GM23338 (cell line): ENCODE data around the gene CARMIL1. TPM values are rescaled to one million over a fixed set of nuclear protein-coding genes. Genes with fewer than 3 reads are reported as not detected.

ENCODE experiments used
- ATAC-seq: fragments of 200-7000 bp; cut with Tn5 transposase; 3 replicates; pipeline ENCODE4 v1.9.1; 2020
- DNase-seq: peaks from one replicate; pipeline ENCODE4 v3.0.0-alpha.2; 2015; ENCODE audit warnings: low spot score
- H2AFZ ChIP-seq: fragments of 200-600 bp; sonication (generic); 2 replicates; pipeline ENCODE4 v1.8.0; 2016; ENCODE audit warnings: antibody characterized with exemption, mild to moderate bottlenecking, moderate library complexity
- H3F3A ChIP-seq: fragments of 200-600 bp; sonication (generic); replicated peaks from 2 replicates; pipeline ENCODE4 v1.8.0; 2017; ENCODE audit warnings: antibody characterized with exemption, mixed run types, low read depth
- H3K27ac ChIP-seq: fragments of 200-600 bp; sonication (generic); 2 replicates; pipeline ENCODE4 v1.6.1; 2016; ENCODE audit warnings: low read depth
- H3K27me3 ChIP-seq: fragments of 200-600 bp; sonication (generic); 2 replicates; pipeline ENCODE4 v1.8.0; 2016; ENCODE audit warnings: mild to moderate bottlenecking, mixed run types, moderate library complexity; ENCODE audit not compliant: insufficient read depth
- H3K36me3 ChIP-seq: fragments of 200-600 bp; sonication (generic); 2 replicates; pipeline ENCODE4 v1.8.0; 2016; ENCODE audit warnings: mild to moderate bottlenecking; ENCODE audit not compliant: insufficient read depth
- H3K4me1 ChIP-seq: fragments of 200-600 bp; sonication (generic); 2 replicates; pipeline ENCODE4 v1.8.0; 2016; ENCODE audit warnings: mild to moderate bottlenecking, moderate library complexity; ENCODE audit not compliant: insufficient read depth
- H3K4me2 ChIP-seq: fragments of 200-600 bp; sonication (generic); 2 replicates; pipeline ENCODE4 v1.7.1; 2017; ENCODE audit warnings: mixed run types
- H3K4me3 ChIP-seq: fragments of 200-600 bp; sonication (generic); 2 replicates; pipeline ENCODE4 v1.6.1; 2016; ENCODE audit warnings: mixed run types
- H3K79me2 ChIP-seq: fragments of 200-600 bp; sonication (generic); replicated peaks from 2 replicates; pipeline ENCODE4 v1.8.0; 2017; ENCODE audit warnings: mild to moderate bottlenecking; ENCODE audit not compliant: insufficient read depth
- H3K9me2 ChIP-seq: fragments of 200-600 bp; sonication (generic); 2 replicates; pipeline ENCODE4 v1.8.0; 2017; ENCODE audit not compliant: insufficient read depth
- H4K20me1 ChIP-seq: fragments of 200-600 bp; sonication (generic); replicated peaks from 2 replicates; pipeline ENCODE4 v1.8.0; 2017; ENCODE audit warnings: mild to moderate bottlenecking; ENCODE audit not compliant: insufficient read depth
- H3K27ac Mint-ChIP-seq: 2 replicates; pipeline ENCODE4 v1.8.0; 2020; ENCODE audit warnings: inconsistent platforms, mild to moderate bottlenecking, moderate library complexity, mixed read lengths
- H3K27me3 Mint-ChIP-seq: 3 replicates; pipeline ENCODE4 v1.8.0; 2022; ENCODE audit warnings: low read depth, mild to moderate bottlenecking, moderate library complexity, mixed read lengths, inconsistent platforms; ENCODE audit not compliant: insufficient read depth, poor library complexity
- H3K36me3 Mint-ChIP-seq: 3 replicates; pipeline ENCODE4 v1.8.0; 2021; ENCODE audit warnings: low read depth, mild to moderate bottlenecking, inconsistent platforms, moderate library complexity, mixed read lengths
- H3K4me1 Mint-ChIP-seq: 3 replicates; pipeline ENCODE4 v1.8.0; 2020; ENCODE audit warnings: mild to moderate bottlenecking, inconsistent platforms, mixed read lengths
- H3K4me3 Mint-ChIP-seq: 3 replicates; pipeline ENCODE4 v1.8.0; 2021; ENCODE audit warnings: moderate library complexity, mild to moderate bottlenecking, inconsistent platforms, mixed read lengths
- H3K9me3 Mint-ChIP-seq: 3 replicates; pipeline ENCODE4 v1.8.0; 2020; ENCODE audit warnings: moderate library complexity, mild to moderate bottlenecking, inconsistent platforms, mixed read lengths
- CREB1 ChIP-seq: fragments of 250-450 bp; sonication (Bioruptor Pico); IDR thresholded peaks from 2 replicates; pipeline ENCODE4 v1.5.0; 2020; ENCODE audit warnings: low read depth, mild to moderate bottlenecking, moderate library complexity
- CTCF ChIP-seq, 2 experiments: fragments of 200-600 bp in 1 of 2; sonication (generic) in 1 of 2; conservative IDR thresholded peaks; 2 replicates each; pipeline versions ENCODE4 v1.5.1 to v1.6.1; 2016 to 2017; ENCODE audit warnings: antibody characterized with exemption in 2 of 2, low read depth in 2 of 2, mild to moderate bottlenecking in 2 of 2, moderate library complexity in 1 of 2
- ETS1 ChIP-seq: IDR thresholded peaks from 2 replicates; pipeline ENCODE4 v1.6.1; 2016; ENCODE audit warnings: antibody characterized with exemption
- EZH2 ChIP-seq: fragments of 200-600 bp; sonication (generic); IDR thresholded peaks from one replicate; pipeline ENCODE4 v1.8.0; 2017; ENCODE audit warnings: antibody characterized with exemption, mild to moderate bottlenecking, low read depth; ENCODE audit not compliant: unreplicated experiment
- EZH2phosphoT487 ChIP-seq: fragments of 200-600 bp; sonication (generic); IDR thresholded peaks from one replicate; pipeline ENCODE4 v1.8.1; 2018; ENCODE audit warnings: antibody characterized with exemption; ENCODE audit not compliant: unreplicated experiment
- JUNB ChIP-seq: IDR thresholded peaks from one replicate; pipeline ENCODE4 v1.6.1; 2016; ENCODE audit warnings: antibody characterized with exemption; ENCODE audit not compliant: unreplicated experiment
- NANOG ChIP-seq: IDR thresholded peaks from 2 replicates; pipeline ENCODE4 v1.6.1; 2016; ENCODE audit warnings: antibody characterized with exemption, borderline replicate concordance
- POLR2AphosphoS5 ChIP-seq: IDR thresholded peaks from 2 replicates; pipeline ENCODE4 v1.6.1; 2016; ENCODE audit warnings: antibody characterized with exemption, low read depth
- STAT1 ChIP-seq: IDR thresholded peaks from one replicate; pipeline ENCODE4 v1.6.1; 2016; ENCODE audit warnings: antibody characterized with exemption; ENCODE audit not compliant: unreplicated experiment
- ZNF114 ChIP-seq: fragments of 250-450 bp; sonication (Bioruptor Pico); IDR thresholded peaks from 2 replicates; pipeline ENCODE4 v1.5.0; 2020; ENCODE audit warnings: mild to moderate bottlenecking, moderate library complexity
- ZNF331 ChIP-seq: fragments of 250-450 bp; sonication (Bioruptor Pico); IDR thresholded peaks from 2 replicates; pipeline ENCODE4 v1.5.0; 2020; ENCODE audit warnings: low read depth, mild to moderate bottlenecking, moderate library complexity
- ZNF462 ChIP-seq: fragments of 250-450 bp; sonication (Bioruptor Pico); IDR thresholded peaks from 2 replicates; pipeline ENCODE4 v1.5.0; 2020; ENCODE audit warnings: mild to moderate bottlenecking, moderate library complexity
- polyA plus RNA-seq: library from polyadenylated mRNA; unstranded; fragments of >200 nt; fragmentation: Nextera tagmentation; extraction: Ambion mirVana; gene quantifications from 2 replicates; pipeline ENCODE4 v1.2.1, GENCODE V29; 2016
- total RNA-seq: library from RNA; depleted of rRNA; stranded (reverse); fragments of >200 nt; shearing (Covaris generic); gene quantifications from 2 replicates; pipeline ENCODE4 v1.2.3, GENCODE V29; 2014

CARMIL1 gene
- total and polyA plus RNA-seq, 2 experiments from 2014 or later: 43.2 to 66.9 TPM

GRCh38 chr6:25635886-25636317, 356.7 kb downstream of the CARMIL1 start:
- no peaks in the 10 kb centered on the region for H3K9me2 ChIP-seq
- no peaks in the 10 kb centered on the region for H3K27me3 ChIP-seq
- Mint-ChIP-seq H3K36me3 (no peaks in the 10 kb centered on the region), H3K4me1 (peaks cover 6% of the 10 kb centered on the region; the same call in 2 of the 3 replicates), H3K27me3 (no peaks in the 10 kb centered on the region), H3K27ac (no peak overlapping the region), H3K9me3 (no peaks in the 10 kb centered on the region), H3K4me3 (no peak overlapping the region)
- H3K4me2 ChIP-seq: no peak overlapping the region
- no peak overlapping the region for H3K4me3 ChIP-seq
- H4K20me1 ChIP-seq: no peaks in the 10 kb centered on the region
- TF ChIP-seq EZH2phosphoT487 (no peak), CREB1 (CRISPR knock-in tag) (no peak), JUNB (no peak), POLR2AphosphoS5 (no peak), STAT1 (no peak), ZNF114 (CRISPR knock-in tag) (no peak), NANOG (no peak)
- H3K79me2 ChIP-seq: no peaks in the 10 kb centered on the region
- no peaks in the 10 kb centered on the region for H3K4me1 ChIP-seq
- DNase-seq (no peak), ATAC-seq (no peak)
- H3K27ac ChIP-seq: no peak overlapping the region
- no peak overlapping the region; the same call in 1 of the 2 replicates for H2AFZ ChIP-seq
- H3F3A ChIP-seq: no peaks in the 10 kb centered on the region
- no peaks in the 10 kb centered on the region for H3K36me3 ChIP-seq

GRCh38 chr6:25637211-25637610, 358.0 kb downstream of the CARMIL1 start:
- H2AFZ ChIP-seq: no peak overlapping the region
- H3K36me3 ChIP-seq: no peaks in the 10 kb centered on the region
- H3F3A ChIP-seq: no peaks in the 10 kb centered on the region
- no peaks in the 10 kb centered on the region for H3K27me3 ChIP-seq
- no peak overlapping the region for H3K27ac ChIP-seq
- no peaks in the 10 kb centered on the region for H3K27me3 Mint-ChIP-seq
- H3K9me2 ChIP-seq: no peaks in the 10 kb centered on the region
- peaks cover 3% of the 10 kb centered on the region; the same call in 2 of the 3 replicates for H3K4me1 Mint-ChIP-seq
- no peak overlapping the region for H3K4me3 Mint-ChIP-seq
- no peaks in the 10 kb centered on the region for H3K4me1 ChIP-seq
- TF ChIP-seq ZNF331 (CRISPR knock-in tag) (no peak), EZH2 (no peak), STAT1 (no peak), CREB1 (CRISPR knock-in tag) (no peak), NANOG (no peak), ZNF462 (no peak), ZNF114 (CRISPR knock-in tag) (no peak), ETS1 (no peak), POLR2AphosphoS5 (no peak), JUNB (no peak), CTCF (conservative IDR thresholded peaks at IDR 0.05; ENCODE audit: low read depth in 2 of 2) (no peak), EZH2phosphoT487 (no peak)
- H3K27ac Mint-ChIP-seq: no peak overlapping the region
- H3K4me3 ChIP-seq: no peak overlapping the region
- no peaks in the 10 kb centered on the region for H4K20me1 ChIP-seq
- no peaks in the 10 kb centered on the region for H3K79me2 ChIP-seq
- no peaks in the 10 kb centered on the region for H3K9me3 Mint-ChIP-seq
- ATAC-seq (no peak), DNase-seq (no peak)
- no peak overlapping the region for H3K4me2 ChIP-seq
- no peaks in the 10 kb centered on the region for H3K36me3 Mint-ChIP-seq
